SK-N-MC (cell line): Measurements from ENCODE around the gene APH1B.

Experiments
- EZH2 ChIP-seq: fragments of 200-600 bp; sonication (generic); IDR thresholded peaks from one replicate; pipeline ENCODE4 v1.6.1; 2017; ENCODE audit warnings: antibody characterized with exemption
- POLR2AphosphoS5 ChIP-seq: IDR thresholded peaks from 2 replicates; pipeline ENCODE4 v1.6.1; 2012; ENCODE audit warnings: mild to moderate bottlenecking, low read depth, low read length, borderline replicate concordance

DNA sequence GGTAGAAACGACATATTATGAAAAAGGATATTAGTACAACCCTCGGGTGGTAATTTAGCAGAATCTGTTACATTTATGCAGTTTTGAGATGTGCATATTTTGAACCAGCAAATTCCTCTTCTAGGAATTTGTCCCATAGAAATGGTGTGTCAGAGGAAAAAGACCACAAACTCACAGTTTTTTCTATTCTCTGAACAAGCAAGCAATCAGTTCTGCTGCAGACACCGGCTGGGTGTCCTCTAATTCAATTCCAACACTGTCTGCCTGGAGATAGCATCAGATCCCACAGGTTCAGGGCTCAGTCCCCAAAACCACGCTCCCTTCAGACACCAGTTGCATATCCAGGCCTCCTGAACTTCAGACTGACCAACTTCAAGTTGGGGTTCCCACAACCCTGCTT, 36.4 kb downstream of the APH1B start:
- TF ChIP-seq EZH2: no peak
- TF ChIP-seq POLR2AphosphoS5: no peak
